Measurements from ENCODE around the gene CLIC6. TPM values are rescaled to one million over a fixed set of nuclear protein-coding genes. Genes with fewer than 3 reads are reported as not detected.

The CLIC6 gene
- total RNA-seq, 4 donors from 2014 or later = 2.1 to 5.9 (median 3.3) TPM

- intact Hi-C loops (cut with DNase I; ENCODE audit: low total_unique reads) = loop anchor here (5.0 kb wide), 1 partner anchor 653 kb away; no protein-coding TSS in a partner anchor
- DNase-seq (ENCODE audit: low spot score in 2 of 2) = no peak
- WGBS, 2 donors = 79 to 82% methylated on average over 3 of the region's 3 CpGs
- H3K4me3 ChIP-seq (ENCODE audit: low read depth, poor library complexity, severe bottlenecking) = no peak overlapping the region
- TF ChIP-seq POLR2A (IDR thresholded peaks at IDR 0.05) (no peak), CTCF (IDR thresholded peaks at IDR 0.05) (no peak)
These were observed 80.1 kb downstream of the CLIC6 start for GRCh38 chr21:34748862-34749261.

- no peak overlapping the region for H3K4me3 ChIP-seq (ENCODE audit: low read depth, poor library complexity, severe bottlenecking)
- no peak for TF ChIP-seq POLR2A (IDR thresholded peaks at IDR 0.05)
- no peak for TF ChIP-seq CTCF (IDR thresholded peaks at IDR 0.05)
- peak in 1 of 2 donors; percentile 6 for DNase-seq (ENCODE audit: low spot score in 2 of 2)
- intact Hi-C loops (cut with DNase I; ENCODE audit: low total_unique reads) = no loop called here
- 79 to 86% methylated on average over 19 of the region's 19 CpGs for WGBS, 2 donors
These were observed 86.2 kb downstream of the CLIC6 start for GRCh38 chr21:34754690-34755647.

GRCh38 chr21:34761758-34762330 is 93.0 kb downstream of the CLIC6 start:
- 48 to 49% methylated on average over 2 of the region's 2 CpGs for WGBS, 2 donors
- H3K4me3 ChIP-seq (ENCODE audit: low read depth, poor library complexity, severe bottlenecking) = no peak overlapping the region
- TF ChIP-seq POLR2A (IDR thresholded peaks at IDR 0.05) = no peak
- no peak for TF ChIP-seq CTCF (IDR thresholded peaks at IDR 0.05)
- DNase-seq (ENCODE audit: low spot score in 2 of 2) = no peak
- intact Hi-C loops (cut with DNase I; ENCODE audit: low total_unique reads) = no loop called here

GRCh38 chr21:34762786-34763185 is 94.0 kb downstream of the CLIC6 start:
- H3K4me3 ChIP-seq (ENCODE audit: low read depth, poor library complexity, severe bottlenecking) = no peak overlapping the region
- TF ChIP-seq POLR2A (IDR thresholded peaks at IDR 0.05) = no peak
- TF ChIP-seq CTCF (IDR thresholded peaks at IDR 0.05) = no peak
- DNase-seq (ENCODE audit: low spot score in 2 of 2) = no peak
- 80 to 83% methylated on average over 1 of the region's 1 CpG for WGBS, 2 donors
- intact Hi-C loops (cut with DNase I; ENCODE audit: low total_unique reads) = no loop called here

- no peak for DNase-seq (ENCODE audit: low spot score in 2 of 2)
These were observed 96.0 kb downstream of the CLIC6 start for GRCh38 chr21:34764715-34765284.

More at GRCh38 chr21:34764715-34765284, 96.0 kb downstream of the CLIC6 start:
- 90 to 94% methylated on average over 3 of the region's 3 CpGs for WGBS, 2 donors
- intact Hi-C loops (cut with DNase I; ENCODE audit: low total_unique reads) = no loop called here
- no peak overlapping the region for H3K4me3 ChIP-seq (ENCODE audit: low read depth, poor library complexity, severe bottlenecking)
- TF ChIP-seq POLR2A (IDR thresholded peaks at IDR 0.05) = no peak
- TF ChIP-seq CTCF (IDR thresholded peaks at IDR 0.05) = no peak
